Measurements from ENCODE around the gene PGAM4. TPM values are rescaled to one million over a fixed set of nuclear protein-coding genes. Genes with fewer than 3 reads are reported as not detected.
A peak's percentile ranks its signal among the peaks of the same experiment; 100 is the strongest.

PGAM4 gene
- total RNA-seq (2021; ENCODE audit: unreplicated experiment) (not detected), Bru-seq, nascent RNA (not detected), BruChase-seq, experiment 1, labeled RNA remaining after a 2-hour chase (not detected), BruChase-seq, experiment 2, labeled RNA remaining after a 6-hour chase (percentile 27 among the genes with signal in this experiment)
- 1.3 TPM for polyA plus RNA-seq (2012; ENCODE audit: insufficient read length)
- long read RNA-seq: 0 reads

- no peaks in the 10 kb centered on the region for H3K36me3 ChIP-seq (ENCODE audit: control insufficient read depth, insufficient read depth, low read length)
- H3K27me3 ChIP-seq (ENCODE audit: control insufficient read depth, insufficient read depth, low read length): no peaks in the 10 kb centered on the region
- ATAC-seq (no peak), DNase-seq (ENCODE audit: low read depth, low spot score) (no peak)
- ChIA-PET POLR2A (no interaction called here), CTCF (no interaction called here)
- no peaks in the 10 kb centered on the region for H3K9me3 ChIP-seq (ENCODE audit: control insufficient read depth, insufficient read depth, low read depth, low read length)
- TF ChIP-seq SIN3A (IDR thresholded peaks at IDR 0.05; ENCODE audit: borderline replicate concordance, insufficient read depth, low read depth, low read length) (no peak), TCF7L2 (IDR thresholded peaks at IDR 0.05; ENCODE audit: low read depth, low read length) (no peak), POLR2AphosphoS5 (IDR thresholded peaks at IDR 0.05; ENCODE audit: low read depth, low read length) (no peak)
- TF ChIP-seq, protein P1, sequence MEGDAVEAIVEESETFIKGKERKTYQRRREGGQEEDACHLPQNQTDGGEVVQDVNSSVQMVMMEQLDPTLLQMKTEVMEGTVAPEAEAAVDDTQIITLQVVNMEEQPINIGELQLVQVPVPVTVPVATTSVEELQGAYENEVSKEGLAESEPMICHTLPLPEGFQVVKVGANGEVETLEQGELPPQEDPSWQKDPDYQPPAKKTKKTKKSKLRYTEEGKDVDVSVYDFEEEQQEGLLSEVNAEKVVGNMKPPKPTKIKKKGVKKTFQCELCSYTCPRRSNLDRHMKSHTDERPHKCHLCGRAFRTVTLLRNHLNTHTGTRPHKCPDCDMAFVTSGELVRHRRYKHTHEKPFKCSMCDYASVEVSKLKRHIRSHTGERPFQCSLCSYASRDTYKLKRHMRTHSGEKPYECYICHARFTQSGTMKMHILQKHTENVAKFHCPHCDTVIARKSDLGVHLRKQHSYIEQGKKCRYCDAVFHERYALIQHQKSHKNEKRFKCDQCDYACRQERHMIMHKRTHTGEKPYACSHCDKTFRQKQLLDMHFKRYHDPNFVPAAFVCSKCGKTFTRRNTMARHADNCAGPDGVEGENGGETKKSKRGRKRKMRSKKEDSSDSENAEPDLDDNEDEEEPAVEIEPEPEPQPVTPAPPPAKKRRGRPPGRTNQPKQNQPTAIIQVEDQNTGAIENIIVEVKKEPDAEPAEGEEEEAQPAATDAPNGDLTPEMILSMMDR (IDR thresholded peaks at IDR 0.05): no peak
- TF ChIP-seq, protein P2, sequence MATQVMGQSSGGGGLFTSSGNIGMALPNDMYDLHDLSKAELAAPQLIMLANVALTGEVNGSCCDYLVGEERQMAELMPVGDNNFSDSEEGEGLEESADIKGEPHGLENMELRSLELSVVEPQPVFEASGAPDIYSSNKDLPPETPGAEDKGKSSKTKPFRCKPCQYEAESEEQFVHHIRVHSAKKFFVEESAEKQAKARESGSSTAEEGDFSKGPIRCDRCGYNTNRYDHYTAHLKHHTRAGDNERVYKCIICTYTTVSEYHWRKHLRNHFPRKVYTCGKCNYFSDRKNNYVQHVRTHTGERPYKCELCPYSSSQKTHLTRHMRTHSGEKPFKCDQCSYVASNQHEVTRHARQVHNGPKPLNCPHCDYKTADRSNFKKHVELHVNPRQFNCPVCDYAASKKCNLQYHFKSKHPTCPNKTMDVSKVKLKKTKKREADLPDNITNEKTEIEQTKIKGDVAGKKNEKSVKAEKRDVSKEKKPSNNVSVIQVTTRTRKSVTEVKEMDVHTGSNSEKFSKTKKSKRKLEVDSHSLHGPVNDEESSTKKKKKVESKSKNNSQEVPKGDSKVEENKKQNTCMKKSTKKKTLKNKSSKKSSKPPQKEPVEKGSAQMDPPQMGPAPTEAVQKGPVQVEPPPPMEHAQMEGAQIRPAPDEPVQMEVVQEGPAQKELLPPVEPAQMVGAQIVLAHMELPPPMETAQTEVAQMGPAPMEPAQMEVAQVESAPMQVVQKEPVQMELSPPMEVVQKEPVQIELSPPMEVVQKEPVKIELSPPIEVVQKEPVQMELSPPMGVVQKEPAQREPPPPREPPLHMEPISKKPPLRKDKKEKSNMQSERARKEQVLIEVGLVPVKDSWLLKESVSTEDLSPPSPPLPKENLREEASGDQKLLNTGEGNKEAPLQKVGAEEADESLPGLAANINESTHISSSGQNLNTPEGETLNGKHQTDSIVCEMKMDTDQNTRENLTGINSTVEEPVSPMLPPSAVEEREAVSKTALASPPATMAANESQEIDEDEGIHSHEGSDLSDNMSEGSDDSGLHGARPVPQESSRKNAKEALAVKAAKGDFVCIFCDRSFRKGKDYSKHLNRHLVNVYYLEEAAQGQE (IDR thresholded peaks at IDR 0.05; ENCODE audit: insufficient read depth in 1 of 2, low read depth in 2 of 2, low read length in 1 of 2): no peak
- no peak within 1 kb of the TSS for H3K27ac ChIP-seq (ENCODE audit: low read length)
- intact Hi-C loops (cut with micrococcal nuclease; ENCODE audit: unreplicated experiment): no loop called here
- BruUV-seq (replicated peaks): no TSS peak
- H3K4me1 ChIP-seq (ENCODE audit: control insufficient read depth, insufficient read depth, low read length): no peaks in the 10 kb centered on the region
- in situ Hi-C loops (cut with HindIII; ENCODE audit: low pct_unique_long_range_greater_than_20kb, low sequenced_read_pairs): no loop called here
- no peak within 1 kb of the TSS for H3K4me3 ChIP-seq (ENCODE audit: low read depth in 2 of 2, low read length in 2 of 2)
These were observed at the start of gene PGAM4 for GRCh38 chrX:77969538-77969937. Gene PGAM4, minus strand, starts transcription at chrX:77969638. Its CDS starts 0 bp downstream, at chrX:77969638.

DNA sequence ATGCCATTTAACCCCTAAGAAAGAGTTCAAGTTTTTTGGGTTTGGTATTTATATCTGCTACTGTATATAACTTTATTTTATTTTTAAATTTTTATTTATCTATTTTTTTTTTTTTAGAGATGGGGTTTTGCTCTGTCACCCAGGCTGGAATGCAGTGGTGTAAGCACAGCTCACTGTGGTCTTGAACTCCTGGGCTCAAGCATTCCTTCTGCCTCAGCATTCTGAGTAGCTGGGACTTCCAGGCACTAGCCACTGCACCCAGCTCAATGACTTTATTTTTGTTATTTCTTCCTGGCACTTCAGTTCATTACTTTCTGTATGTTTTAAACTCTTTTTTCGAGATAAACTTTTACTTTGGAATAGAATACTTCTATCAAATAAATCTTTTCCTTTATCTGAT is 42.4 kb upstream of the PGAM4 start:
- DNase-seq (ENCODE audit: low read depth, low spot score): no peak

More for the DNA sequence above, 42.4 kb upstream of the PGAM4 start:
- no TSS peak for BruUV-seq (replicated peaks)
- Histone ChIP-seq H3K4me3 (ENCODE audit: low read depth in 2 of 2, low read length in 2 of 2) (no peak overlapping the region), H3K36me3 (ENCODE audit: control insufficient read depth, insufficient read depth, low read length) (no peaks in the 10 kb centered on the region), H3K9me3 (ENCODE audit: control insufficient read depth, insufficient read depth, low read depth, low read length) (no peaks in the 10 kb centered on the region), H3K4me1 (ENCODE audit: control insufficient read depth, insufficient read depth, low read length) (no peaks in the 10 kb centered on the region), H3K27me3 (ENCODE audit: control insufficient read depth, insufficient read depth, low read length) (no peaks in the 10 kb centered on the region), H3K27ac (ENCODE audit: low read length) (no peak overlapping the region)
- TF ChIP-seq, protein P1 (IDR thresholded peaks at IDR 0.05): no peak
- no peak for TF ChIP-seq POLR2AphosphoS5 (IDR thresholded peaks at IDR 0.05; ENCODE audit: low read depth, low read length)
- no peak for TF ChIP-seq SIN3A (IDR thresholded peaks at IDR 0.05; ENCODE audit: borderline replicate concordance, insufficient read depth, low read depth, low read length)
- TF ChIP-seq TCF7L2 (IDR thresholded peaks at IDR 0.05; ENCODE audit: low read depth, low read length): no peak
- TF ChIP-seq, protein P2 (IDR thresholded peaks at IDR 0.05; ENCODE audit: insufficient read depth in 1 of 2, low read depth in 2 of 2, low read length in 1 of 2): no peak
- ChIA-PET POLR2A (no interaction called here), CTCF (no interaction called here)
- in situ Hi-C loops (cut with HindIII; ENCODE audit: low pct_unique_long_range_greater_than_20kb, low sequenced_read_pairs) (no loop called here), intact Hi-C loops (cut with micrococcal nuclease; ENCODE audit: unreplicated experiment) (no loop called here)
- ATAC-seq: no peak

Measured in Panc1 (cell line).